Right lobe of liver (tissue), 4 donors: Measurements from ENCODE around the gene TPSAB1.

Source experiments
- POLR2A ChIP-seq: fragments of 450-650 bp; IDR thresholded peaks from one replicate; pipeline ENCODE4 v1.6.1; 2017; ENCODE audit warnings: antibody characterized with exemption, mild to moderate bottlenecking
- TF ChIP-seq, protein P1 (sequence below), 4 donors: fragments of 200-600 bp in 3 of 4; fragments of 450-650 bp in 1 of 4; IDR thresholded peaks; one replicate each; pipeline versions ENCODE4 v1.5.1 to v1.8.0; 2016 to 2022; ENCODE audit warnings: antibody characterized with exemption in 4 of 4, mild to moderate bottlenecking in 2 of 4
- donor health status: DM: no; HTN: no; CAD: no.
- donor health status: DM: no; HTN: no; CAD: no.
- donor health status: DM: no; HTN: yes; CAD: no.

DNA sequence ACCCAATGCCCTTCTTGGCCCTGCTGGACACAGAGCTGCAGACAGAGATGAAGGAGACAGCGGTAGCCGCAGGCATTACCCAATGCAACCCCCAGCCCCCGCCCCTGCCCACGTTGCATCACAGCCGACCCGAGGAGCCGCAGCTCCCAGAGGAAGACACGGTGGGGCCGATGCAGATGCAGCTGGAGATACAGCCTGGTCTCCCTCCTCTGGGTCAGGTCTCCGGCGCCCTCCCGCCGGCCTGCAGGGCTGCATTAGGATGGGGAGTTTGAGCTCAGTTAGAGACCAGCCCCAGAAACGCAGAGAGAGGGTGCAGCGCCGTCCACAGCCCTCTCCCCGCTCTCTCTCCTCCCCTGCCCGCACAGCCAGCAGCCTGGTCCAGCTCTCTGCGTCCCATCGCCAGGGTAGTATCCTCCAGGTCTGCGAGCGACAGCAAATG is 49.6 kb downstream of the TPSAB1 start:
- TF ChIP-seq, protein P1, sequence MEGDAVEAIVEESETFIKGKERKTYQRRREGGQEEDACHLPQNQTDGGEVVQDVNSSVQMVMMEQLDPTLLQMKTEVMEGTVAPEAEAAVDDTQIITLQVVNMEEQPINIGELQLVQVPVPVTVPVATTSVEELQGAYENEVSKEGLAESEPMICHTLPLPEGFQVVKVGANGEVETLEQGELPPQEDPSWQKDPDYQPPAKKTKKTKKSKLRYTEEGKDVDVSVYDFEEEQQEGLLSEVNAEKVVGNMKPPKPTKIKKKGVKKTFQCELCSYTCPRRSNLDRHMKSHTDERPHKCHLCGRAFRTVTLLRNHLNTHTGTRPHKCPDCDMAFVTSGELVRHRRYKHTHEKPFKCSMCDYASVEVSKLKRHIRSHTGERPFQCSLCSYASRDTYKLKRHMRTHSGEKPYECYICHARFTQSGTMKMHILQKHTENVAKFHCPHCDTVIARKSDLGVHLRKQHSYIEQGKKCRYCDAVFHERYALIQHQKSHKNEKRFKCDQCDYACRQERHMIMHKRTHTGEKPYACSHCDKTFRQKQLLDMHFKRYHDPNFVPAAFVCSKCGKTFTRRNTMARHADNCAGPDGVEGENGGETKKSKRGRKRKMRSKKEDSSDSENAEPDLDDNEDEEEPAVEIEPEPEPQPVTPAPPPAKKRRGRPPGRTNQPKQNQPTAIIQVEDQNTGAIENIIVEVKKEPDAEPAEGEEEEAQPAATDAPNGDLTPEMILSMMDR (IDR thresholded peaks at IDR 0.05) = no peak
- no peak for TF ChIP-seq POLR2A
